COLO668 (cell line): ENCODE measurements around the gene RPUSD1.
A peak's percentile ranks its signal among the peaks of the same experiment; 100 is the strongest.
"Not testable (repeated sequence)": the region's sequence is repeated elsewhere in the genome, so short reads cannot be mapped to it uniquely, and the experiment has no call there.

Experiments used
- DNase-seq: peaks from one replicate; lab custom pipeline; 2025; ENCODE audit not compliant: unreplicated experiment; lab: John Stamatoyannopoulos, UW

Gene RPUSD1

GRCh38 chr16:785563-786535 lies 2.3 kb downstream of the RPUSD1 start:
- peak; percentile 69 for DNase-seq

DNA sequence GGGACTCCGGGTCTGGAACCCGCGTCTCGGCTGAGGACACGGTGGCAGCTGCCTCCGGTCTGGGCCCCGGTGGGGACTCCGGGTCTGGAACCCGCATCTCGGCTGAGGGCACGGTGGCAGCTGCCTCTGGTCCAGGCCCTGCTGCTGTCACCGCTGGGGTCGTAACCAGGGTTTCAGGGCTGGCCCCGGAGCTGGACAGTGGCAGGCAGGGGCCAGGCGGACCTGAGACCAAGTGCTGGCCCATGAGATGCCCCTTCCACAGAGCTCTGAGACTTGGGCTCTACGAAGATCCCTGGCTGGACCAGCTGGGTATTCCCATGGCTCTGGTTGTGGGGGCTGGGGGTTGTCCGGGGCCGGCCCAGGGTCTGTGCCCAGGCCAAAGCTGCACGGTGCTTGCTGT lies 3.8 kb downstream of the RPUSD1 start:
- DNase-seq = no peak

DNA sequence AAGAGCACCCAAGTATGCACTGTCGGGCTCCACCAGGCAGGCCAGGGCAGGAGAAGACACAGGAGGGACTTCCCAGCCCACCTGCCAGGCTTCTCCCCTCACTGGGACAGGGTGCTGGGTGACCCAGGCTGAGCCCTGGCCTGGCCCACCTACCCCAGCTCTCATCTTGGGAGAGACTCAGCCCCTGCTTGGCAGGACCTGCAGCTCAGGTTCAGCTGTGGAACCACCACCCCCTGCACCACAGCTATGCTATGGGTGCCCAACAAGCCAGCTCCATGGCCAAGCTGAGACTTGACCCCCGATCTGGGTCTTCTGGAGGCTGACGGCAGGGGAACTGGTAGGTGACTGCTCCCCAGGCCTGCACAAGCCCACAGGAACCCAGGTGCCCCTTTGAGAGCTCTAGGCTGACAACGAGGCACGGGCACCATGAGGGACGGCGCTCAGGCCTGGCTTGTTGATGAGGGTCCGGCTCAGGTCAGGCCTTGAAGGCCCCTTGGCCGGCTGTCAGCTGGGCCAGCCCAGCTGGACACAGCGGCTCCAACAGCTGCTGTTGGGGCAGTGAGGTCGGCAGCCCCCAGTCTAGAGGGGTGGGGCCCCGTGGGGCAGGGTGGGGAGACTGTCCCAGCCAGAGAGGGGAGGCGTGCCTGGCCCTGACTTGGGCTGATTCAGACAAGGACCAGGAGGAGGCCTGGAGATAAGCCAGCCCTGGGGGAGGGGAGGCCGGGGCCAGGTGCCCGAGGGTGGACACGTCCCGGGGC lies 4.6 kb downstream of the RPUSD1 start:
- no peak for DNase-seq

GRCh38 chr16:782766-783403 lies 5.3 kb downstream of the RPUSD1 start:
- peak; percentile 78 for DNase-seq

- no peak for DNase-seq
These were observed 5.9 kb downstream of the RPUSD1 start for GRCh38 chr16:782258-782657.

GRCh38 chr16:781346-782010 lies 6.7 kb downstream of the RPUSD1 start:
- DNase-seq = no peak

DNA sequence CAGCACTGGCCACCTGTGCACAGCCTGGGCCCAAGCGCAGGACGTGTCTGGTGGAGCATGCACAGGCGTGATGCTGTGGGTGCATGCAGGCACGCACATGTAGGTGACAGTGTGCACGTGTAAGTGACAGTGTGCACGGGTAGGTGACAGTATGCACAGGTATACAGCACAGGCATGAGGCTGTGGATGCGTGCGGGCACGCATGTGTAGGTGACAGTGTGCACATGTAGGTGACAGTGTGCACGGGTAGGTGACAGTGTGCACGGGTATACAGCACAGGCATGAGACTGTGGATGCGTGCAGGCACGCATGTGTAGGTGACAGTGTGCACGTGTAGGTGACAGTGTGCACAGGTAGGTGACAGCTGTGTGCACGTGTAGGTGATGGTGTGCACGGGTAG lies 7.9 kb downstream of the RPUSD1 start:
- DNase-seq = no peak

DNA sequence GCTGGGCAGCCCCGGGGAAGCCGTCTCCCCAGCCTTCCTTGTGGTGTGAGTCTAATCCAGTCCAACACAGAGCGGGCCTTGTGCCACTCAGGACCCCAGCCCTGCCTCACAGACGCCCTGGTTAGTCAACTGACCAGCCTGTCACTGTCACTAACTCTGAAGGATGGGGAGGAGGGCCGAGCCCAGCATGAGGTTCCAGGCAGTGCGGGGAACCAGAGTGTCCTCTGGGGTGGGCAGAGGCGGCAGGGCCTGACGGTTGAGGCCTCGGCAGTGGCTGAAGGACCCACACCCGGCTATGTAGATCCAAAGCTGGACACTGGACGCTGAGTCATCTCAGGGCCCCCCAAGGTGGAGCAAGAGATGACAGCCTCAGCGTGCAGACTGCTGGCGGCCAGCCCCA lies 8.6 kb downstream of the RPUSD1 start:
- no peak for DNase-seq

DNA sequence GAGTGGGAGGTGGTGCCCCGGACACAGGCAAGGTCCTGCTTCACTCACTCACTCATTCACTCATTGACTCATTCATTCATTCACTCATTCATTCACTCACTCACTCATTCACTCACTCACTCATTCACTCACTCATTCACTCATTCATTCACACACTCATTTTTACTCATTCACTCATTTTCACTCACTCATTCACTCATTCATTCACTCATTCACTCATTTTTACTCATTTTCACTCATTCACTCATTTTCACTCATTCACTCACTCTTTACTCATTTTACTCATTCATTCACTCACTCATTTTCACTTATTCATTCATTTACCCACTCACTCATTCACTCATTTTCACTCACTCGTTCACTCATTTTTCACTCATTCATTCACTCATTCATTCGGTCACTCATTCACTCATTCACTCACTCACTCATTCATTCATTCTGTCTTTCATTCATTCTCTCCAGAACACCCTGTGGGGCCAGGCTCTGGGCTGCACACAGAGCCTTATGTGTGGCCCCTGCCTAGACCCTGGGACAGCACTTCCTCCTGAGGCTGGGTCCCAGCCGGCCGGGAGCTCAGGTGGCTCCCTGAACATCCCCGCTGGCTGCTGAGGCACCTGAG lies 9.2 kb downstream of the RPUSD1 start:
- DNase-seq = no peak

- DNase-seq = no peak
These were observed 9.7 kb downstream of the RPUSD1 start for GRCh38 chr16:778447-778846.

DNA sequence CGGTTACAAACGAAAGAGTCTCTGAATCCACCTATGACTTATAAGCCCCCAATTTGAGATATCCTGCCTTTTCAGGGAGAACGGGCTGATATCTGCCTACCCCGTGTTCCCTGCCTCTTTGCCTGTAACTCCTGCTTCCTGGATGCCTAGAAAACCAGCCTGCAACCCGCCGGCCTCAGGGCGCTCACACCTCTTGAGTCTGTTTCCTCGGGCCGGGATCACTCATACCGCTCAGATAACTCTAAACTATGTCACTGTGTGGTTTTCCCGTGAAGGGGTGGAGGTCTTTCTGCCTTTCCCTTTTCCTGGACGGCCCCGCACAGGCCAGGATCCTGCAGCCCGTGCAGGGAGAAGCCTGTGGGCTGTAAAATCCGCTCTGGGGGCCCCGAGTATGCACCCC lies 10.4 kb downstream of the RPUSD1 start:
- peak; percentile 19 for DNase-seq

- no peak for DNase-seq
These were observed 11.4 kb downstream of the RPUSD1 start for GRCh38 chr16:776824-777223.

GRCh38 chr16:776298-776697 lies 11.9 kb downstream of the RPUSD1 start:
- not testable (repeated sequence) for DNase-seq

DNA sequence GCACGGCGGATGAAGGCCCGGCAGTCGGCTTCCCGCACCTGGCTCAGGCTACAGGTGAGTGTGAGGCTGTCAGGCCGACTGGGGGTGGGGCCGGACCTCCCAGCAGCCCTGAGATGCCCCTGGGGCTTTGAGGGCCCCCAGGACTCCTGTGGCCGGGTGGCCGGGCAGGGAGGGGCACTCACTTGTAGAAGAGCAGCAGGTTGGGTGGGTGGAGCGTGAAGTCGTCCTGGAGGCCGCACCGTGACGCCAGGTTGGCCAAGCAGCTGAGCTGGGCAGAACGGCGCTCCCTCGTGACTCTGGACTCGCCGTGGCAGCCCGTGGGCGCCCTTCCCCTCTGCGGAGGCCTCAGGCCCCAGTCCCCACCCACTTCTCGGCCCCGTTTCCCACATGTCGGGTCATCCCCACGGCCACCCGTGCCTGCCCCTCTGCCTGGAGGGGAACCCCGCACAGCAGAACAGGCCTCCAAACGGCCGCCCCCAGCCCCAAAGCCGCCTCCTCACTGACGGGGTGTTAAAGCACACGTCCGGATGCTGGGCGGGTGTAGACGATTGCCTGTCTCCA lies 12.9 kb downstream of the RPUSD1 start:
- DNase-seq = peak; percentile 58

DNA sequence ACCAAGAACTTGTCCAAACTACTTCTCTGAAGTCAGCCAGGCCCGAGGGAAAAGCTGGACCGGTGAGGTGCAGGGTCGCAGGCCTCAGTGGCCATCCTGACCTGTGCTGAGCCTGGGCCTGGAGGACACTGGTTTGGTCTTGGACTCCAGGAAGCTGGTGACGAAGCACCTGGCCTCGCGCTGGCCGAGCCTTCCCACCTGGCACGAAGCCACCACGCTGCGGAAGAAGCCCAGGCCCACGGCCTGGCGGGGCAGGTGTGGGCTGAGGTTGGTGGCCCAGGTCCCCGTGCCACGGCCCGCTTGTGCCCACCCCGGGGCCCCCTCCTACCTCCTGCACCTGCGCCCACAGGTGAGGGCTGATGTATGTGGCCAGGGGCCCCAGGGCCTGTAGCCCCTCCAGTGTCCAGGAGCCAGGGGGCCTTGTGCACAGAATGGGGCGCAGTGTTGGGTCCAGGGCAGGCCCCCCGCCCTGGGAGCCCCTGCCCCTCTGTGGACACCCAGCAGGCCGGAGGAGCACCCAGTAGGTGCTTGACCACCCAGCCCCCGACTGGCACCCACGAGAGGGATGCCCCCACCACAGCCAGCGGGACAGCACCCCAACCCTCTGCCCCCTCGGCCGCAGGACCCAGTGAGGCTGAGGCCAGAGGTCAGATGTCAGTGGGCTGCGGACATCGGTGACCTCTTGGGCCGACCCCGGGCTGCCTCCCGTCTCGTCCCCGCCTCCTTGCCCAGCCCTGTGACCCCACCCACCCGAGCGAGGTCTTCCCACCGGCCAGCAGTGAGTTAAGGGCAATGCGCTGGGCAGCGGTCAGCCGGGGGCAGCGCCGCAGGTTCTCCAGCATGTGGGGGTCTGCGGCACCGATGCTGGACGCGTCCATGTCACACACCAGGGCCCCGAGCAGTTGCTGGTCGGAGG lies 13.8 kb downstream of the RPUSD1 start:
- peak; percentile 63 for DNase-seq

- DNase-seq = no peak
These were observed 15.2 kb downstream of the RPUSD1 start for GRCh38 chr16:772959-773358.

DNA sequence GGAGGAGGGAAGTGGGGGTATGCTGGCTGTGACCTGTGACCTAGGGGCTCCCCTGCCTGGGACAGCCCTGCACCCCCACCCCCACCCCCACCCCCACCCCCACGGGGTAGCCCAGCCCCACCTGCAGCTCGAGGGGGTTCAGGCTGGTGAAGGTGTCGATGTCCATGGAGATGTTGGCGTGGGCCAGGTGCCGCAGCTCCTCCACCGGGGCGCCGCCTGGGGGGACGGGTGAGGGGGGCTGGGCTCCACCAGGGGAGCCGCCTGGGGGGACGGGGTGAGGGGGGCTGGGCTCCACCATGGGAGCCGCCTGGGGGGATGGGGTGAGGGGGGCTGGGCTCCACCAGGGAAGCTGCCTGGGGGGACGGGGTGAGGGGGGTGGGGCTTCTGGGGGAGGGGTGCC lies 17.8 kb downstream of the RPUSD1 start:
- no peak for DNase-seq

- DNase-seq = no peak
These were observed 18.2 kb downstream of the RPUSD1 start for GRCh38 chr16:769934-770333.

DNA sequence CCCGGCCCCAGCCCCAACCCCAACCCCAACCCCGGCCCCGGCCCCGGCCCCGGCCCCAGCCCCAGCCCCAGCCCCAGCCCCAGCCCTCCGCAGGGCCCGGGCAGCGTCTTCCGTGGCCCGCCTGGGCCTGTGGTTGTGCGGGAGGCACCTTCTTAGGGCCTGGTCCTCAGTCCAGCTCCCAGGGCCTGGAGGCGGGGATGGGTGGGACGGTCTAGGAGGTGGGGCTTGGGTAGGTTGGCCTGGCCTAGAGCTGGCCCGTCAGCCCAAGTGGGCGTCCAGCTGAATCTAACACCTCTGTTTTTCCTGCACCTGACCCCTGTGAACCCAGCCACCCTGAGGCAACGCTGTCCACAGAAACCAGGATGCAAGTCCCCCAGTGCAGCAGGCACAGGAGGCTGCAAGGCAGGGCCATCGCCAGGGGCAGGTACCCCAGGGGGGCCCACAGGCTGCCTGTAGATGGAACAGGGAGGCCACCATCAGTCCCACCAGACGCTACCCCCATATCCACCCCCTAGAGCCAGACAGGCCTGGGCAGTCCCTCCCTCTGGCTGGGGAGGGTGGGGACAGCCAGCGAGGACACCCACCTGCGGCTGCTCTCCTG lies 18.9 kb downstream of the RPUSD1 start:
- no peak for DNase-seq
